ENCODE data around the gene STARD7.
"Not testable (repeated sequence)": the region's sequence is repeated elsewhere in the genome, so short reads cannot be mapped to it uniquely, and the experiment has no call there.

The STARD7 gene

GRCh38 chr2:96146881-96147592, 61.6 kb downstream of the STARD7 start:
- no peak overlapping the region; the same call in 1 of the 2 replicates for H3K4me3 ChIP-seq (ENCODE audit: low read length)
- TF ChIP-seq ZNF274 (IDR thresholded peaks at IDR 0.05; ENCODE audit: low read depth, low read length), result no peak

- TF ChIP-seq ZNF274 (IDR thresholded peaks at IDR 0.05; ENCODE audit: low read depth, low read length), result no peak
- H3K4me3 ChIP-seq (ENCODE audit: low read length), result peak overlapping the region; percentile 33; the same call in 1 of the 2 replicates
These were observed 62.3 kb downstream of the STARD7 start for GRCh38 chr2:96146153-96146880.

- peak overlapping the region; percentile 33; the same call in 1 of the 2 replicates for H3K4me3 ChIP-seq (ENCODE audit: low read length)
- no peak for TF ChIP-seq ZNF274 (IDR thresholded peaks at IDR 0.05; ENCODE audit: low read depth, low read length)
These were observed 62.8 kb downstream of the STARD7 start for GRCh38 chr2:96145848-96146152.

- peak within 1 kb of the TSS; percentile 80 for H3K4me3 ChIP-seq (ENCODE audit: low read length)
- TF ChIP-seq ZNF274 (IDR thresholded peaks at IDR 0.05; ENCODE audit: low read depth, low read length), result no peak
These were observed 63.4 kb downstream of the STARD7 start, which contains the start of gene DUSP2 for GRCh38 chr2:96145036-96145847. DUSP2 (minus strand) TSS chr2:96145440; CDS start chr2:96145354, 86 bp downstream.

GRCh38 chr2:96144481-96145035, 64.1 kb downstream of the STARD7 start:
- H3K4me3 ChIP-seq (ENCODE audit: low read length), result peak overlapping the region; percentile 80
- TF ChIP-seq ZNF274 (IDR thresholded peaks at IDR 0.05; ENCODE audit: low read depth, low read length), result no peak

- peak overlapping the region; percentile 80 for H3K4me3 ChIP-seq (ENCODE audit: low read length)
- TF ChIP-seq ZNF274 (IDR thresholded peaks at IDR 0.05; ENCODE audit: low read depth, low read length), result no peak
These were observed 64.7 kb downstream of the STARD7 start for GRCh38 chr2:96143848-96144480.

- TF ChIP-seq ZNF274 (IDR thresholded peaks at IDR 0.05; ENCODE audit: low read depth, low read length), result no peak
- peak overlapping the region; percentile 80 for H3K4me3 ChIP-seq (ENCODE audit: low read length)
These were observed 65.3 kb downstream of the STARD7 start for GRCh38 chr2:96143231-96143847.

GRCh38 chr2:96142217-96143113, 66.2 kb downstream of the STARD7 start:
- peak overlapping the region; percentile 80 for H3K4me3 ChIP-seq (ENCODE audit: low read length)
- TF ChIP-seq ZNF274 (IDR thresholded peaks at IDR 0.05; ENCODE audit: low read depth, low read length), result no peak

- H3K4me3 ChIP-seq (ENCODE audit: low read length), result not testable (repeated sequence)
These were observed 67.0 kb downstream of the STARD7 start for GRCh38 chr2:96141624-96141967.

GRCh38 chr2:96140941-96141623, 67.5 kb downstream of the STARD7 start:
- H3K4me3 ChIP-seq (ENCODE audit: low read length), result no peak overlapping the region
- TF ChIP-seq ZNF274 (IDR thresholded peaks at IDR 0.05; ENCODE audit: low read depth, low read length), result no peak

- no peak for TF ChIP-seq ZNF274 (IDR thresholded peaks at IDR 0.05; ENCODE audit: low read depth, low read length)
- H3K4me3 ChIP-seq (ENCODE audit: low read length), result no peak overlapping the region
These were observed 69.4 kb downstream of the STARD7 start for GRCh38 chr2:96139181-96139758.
